BJ (cell line): ENCODE results near the gene PFN1. TPM values are rescaled to one million over a fixed set of nuclear protein-coding genes. Genes with fewer than 3 reads are reported as not detected.

Experiments
- CTCF ChIA-PET: fragments of 350-600 bp; formaldehyde crosslinking; extraction: SDS; loops from one replicate; lab custom pipeline; 2021; ENCODE audit warnings: antibody characterized with exemption, inconsistent platforms; lab: Yijun Ruan, JAX
- POLR2A ChIA-PET: fragments of 300-600 bp; sonication (Branson Sonifier 250); formaldehyde crosslinking; extraction: SDS; loops from one replicate; lab custom pipeline; 2021; ENCODE audit warnings: antibody characterized with exemption; lab: Charles Lee
- DNase-seq: peaks from one replicate; pipeline ENCODE4 v3.0.0-alpha.2; 2011; ENCODE audit warnings: low read depth
- H3K27me3 ChIP-seq: 2 replicates; pipeline ENCODE4 v1.6.0; 2011; ENCODE audit warnings: low read length; ENCODE audit not compliant: control insufficient read depth, insufficient read depth
- H3K36me3 ChIP-seq: 2 replicates; pipeline ENCODE4 v1.5.1; 2011; ENCODE audit warnings: low read length; ENCODE audit not compliant: control insufficient read depth, insufficient read depth
- H3K4me3 ChIP-seq: 2 replicates; pipeline ENCODE4 v1.5.1; 2011; ENCODE audit warnings: low read depth, mild to moderate bottlenecking, control low read depth, low read length
- CTCF ChIP-seq: IDR thresholded peaks from 2 replicates; pipeline ENCODE4 v1.5.1; 2011; ENCODE audit warnings: low read depth, mild to moderate bottlenecking, control low read depth, inconsistent platforms, low read length, moderate library complexity; ENCODE audit not compliant: insufficient read depth
- polyA plus RNA-seq: library from polyadenylated mRNA; depleted of rRNA; stranded (reverse); fragments of >200 nt; gene quantifications from 2 replicates; pipeline ENCODE4 v1.2.3, GENCODE V29; 2011

The PFN1 gene
- polyA plus RNA-seq, 1 experiment, result 1,791 TPM

GRCh38 chr17:4901648-4902344, 46.5 kb downstream of the PFN1 start:
- peaks cover 2% of the 10 kb centered on the region for H3K36me3 ChIP-seq
- CTCF ChIA-PET, result interaction anchor here (1.0 to 3.6 kb wide), 6 partner anchors 112 to 335 kb away, joined by 3 to 11 read pairs (median 6); partner anchors contain the start of genes ARRB2, MED11 and VMO1
- no peak for DNase-seq
- no peak overlapping the region for H3K4me3 ChIP-seq
- H3K27me3 ChIP-seq, result no peaks in the 10 kb centered on the region
- no peak for TF ChIP-seq CTCF
- POLR2A ChIA-PET, result no interaction called here

- no peak overlapping the region for H3K4me3 ChIP-seq
- H3K36me3 ChIP-seq, result peaks cover 8% of the 10 kb centered on the region
- ChIA-PET CTCF (interaction anchor here (1.0 to 3.6 kb wide), 3 partner anchors 111 to 335 kb away, joined by 3 to 11 read pairs (median 7); partner anchors contain the start of gene MED11), POLR2A (no interaction called here)
- H3K27me3 ChIP-seq, result no peaks in the 10 kb centered on the region
- no peak for DNase-seq
- TF ChIP-seq CTCF, result no peak
Measured at GRCh38 chr17:4901108-4901647, 47.2 kb downstream of the PFN1 start.

- no peak for TF ChIP-seq CTCF
- peak overlapping the region; percentile 59 for H3K4me3 ChIP-seq
- H3K36me3 ChIP-seq, result peaks cover 10% of the 10 kb centered on the region
- ChIA-PET POLR2A (no interaction called here), CTCF (interaction anchor here (0.9 to 3.6 kb wide), 10 partner anchors 8 to 334 kb away, joined by 3 to 21 read pairs (median 6); partner anchors contain the start of gene GLTPD2)
- H3K27me3 ChIP-seq, result no peaks in the 10 kb centered on the region
- DNase-seq, result no peak
Measured at GRCh38 chr17:4900231-4901107, 47.9 kb downstream of the PFN1 start.

GRCh38 chr17:4899341-4900230, 48.7 kb downstream of the PFN1 start, which contains the start of gene C17orf107:
TSS of gene C17orf107 (plus strand) at chr17:4899536. CDS start at chr17:4899763, 227 bp downstream.
- H3K27me3 ChIP-seq, result no peaks in the 10 kb centered on the region
- H3K4me3 ChIP-seq, result peak within 1 kb of the TSS; percentile 59
- H3K36me3 ChIP-seq, result peaks cover 15% of the 10 kb centered on the region
- TF ChIP-seq CTCF, result no peak
- ChIA-PET POLR2A (no interaction called here), CTCF (interaction anchor here (0.7 to 3.6 kb wide), 14 partner anchors 9 to 333 kb away, joined by 3 to 21 read pairs (median 4); partner anchors contain the start of genes GLTPD2 and VMO1)
- no peak for DNase-seq
